Activated CD8-positive, alpha-beta T cell treated with anti-CD3 and anti-CD28 coated beads for 36 hours (primary cell): ENCODE measurements around the gene SMC1A. TPM values are rescaled to one million over a fixed set of nuclear protein-coding genes. Genes with fewer than 3 reads are reported as not detected.

Source experiments
- ATAC-seq: fragments of 200-7000 bp; cut with Tn5 transposase; one replicate; pipeline ENCODE4 v1.10.0; 2021; ENCODE audit warnings: mild to moderate bottlenecking, moderate library complexity
- CTCF ChIA-PET: fragments of 350-600 bp; sonication (Branson Sonifier 250); formaldehyde crosslinking; loops from one replicate; lab custom pipeline; 2021; ENCODE audit warnings: antibody characterized with exemption; lab: Charles Lee
- POLR2A ChIA-PET: fragments of 350-600 bp; sonication (Branson Sonifier 250); formaldehyde crosslinking; loops from one replicate; lab custom pipeline; 2021; ENCODE audit warnings: antibody characterized with exemption; lab: Charles Lee
- DNase-seq: peaks from one replicate; pipeline ENCODE4 v3.0.0-alpha.2; 2020
- H3K27ac Mint-ChIP-seq: one replicate; pipeline ENCODE4 v1.8.0; 2021; ENCODE audit warnings: mild to moderate bottlenecking, mixed read lengths
- H3K27me3 Mint-ChIP-seq: one replicate; pipeline ENCODE4 v1.8.0; 2021; ENCODE audit warnings: mixed read lengths
- H3K36me3 Mint-ChIP-seq: one replicate; pipeline ENCODE4 v1.8.0; 2021; ENCODE audit warnings: low read depth, mixed read lengths
- H3K4me1 Mint-ChIP-seq: one replicate; pipeline ENCODE4 v1.8.0; 2021; ENCODE audit warnings: low read depth, mixed read lengths
- H3K4me3 Mint-ChIP-seq: one replicate; pipeline ENCODE4 v1.8.0; 2021; ENCODE audit warnings: mild to moderate bottlenecking, moderate library complexity, mixed read lengths
- H3K9me3 Mint-ChIP-seq: one replicate; pipeline ENCODE4 v1.8.0; 2021; ENCODE audit warnings: mixed read lengths
- intact Hi-C: fragments of 100-400 bp; cut with micrococcal nuclease; formaldehyde crosslinking; loops from one replicate; pipeline ENCODE4 v1.10.0; 2022
- microRNA-seq: library from miRNA; unstranded; fragments of <30 nt; microRNA quantifications from one replicate; pipeline ENCODE4 v1.2.0, GENCODE V29; 2022; ENCODE audit warnings: borderline microRNAs expressed, borderline replicate concordance
- total RNA-seq, 2 experiments: library from RNA; stranded (reverse); gene quantifications; one replicate each; pipeline ENCODE4 v1.2.3, GENCODE V29; 2021
- TF ChIP-seq, protein P1 (sequence below): fragments of 200-600 bp; IDR thresholded peaks from one replicate; pipeline ENCODE4 v1.8.0; 2022; ENCODE audit warnings: antibody characterized with exemption, mild to moderate bottlenecking

The SMC1A gene
- total RNA-seq, 2 experiments from 2014 or later, result 151 to 154 TPM

DNA sequence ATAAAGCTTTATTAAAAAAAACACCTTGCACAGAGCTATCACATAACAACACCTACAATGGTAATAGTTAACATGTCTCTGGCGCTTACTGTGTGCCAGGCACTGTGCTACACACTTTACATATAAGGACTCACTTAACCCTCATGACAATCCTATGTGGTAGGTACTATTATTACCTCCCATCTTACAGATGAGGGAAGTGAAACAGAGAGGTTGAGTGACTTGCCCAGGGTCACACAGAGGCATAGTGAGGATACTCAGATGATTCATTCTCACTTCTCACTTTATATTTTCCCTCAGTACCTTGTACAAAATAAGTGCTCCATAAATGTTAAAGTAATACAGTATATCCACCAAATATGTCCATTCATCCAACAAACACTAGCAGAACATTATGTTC lies 97.7 kb downstream of the SMC1A start:
- no peak for ATAC-seq
- no peak overlapping the region for H3K27ac Mint-ChIP-seq
- H3K27me3 Mint-ChIP-seq, result peaks cover 30% of the 10 kb centered on the region
- TF ChIP-seq, protein P1, sequence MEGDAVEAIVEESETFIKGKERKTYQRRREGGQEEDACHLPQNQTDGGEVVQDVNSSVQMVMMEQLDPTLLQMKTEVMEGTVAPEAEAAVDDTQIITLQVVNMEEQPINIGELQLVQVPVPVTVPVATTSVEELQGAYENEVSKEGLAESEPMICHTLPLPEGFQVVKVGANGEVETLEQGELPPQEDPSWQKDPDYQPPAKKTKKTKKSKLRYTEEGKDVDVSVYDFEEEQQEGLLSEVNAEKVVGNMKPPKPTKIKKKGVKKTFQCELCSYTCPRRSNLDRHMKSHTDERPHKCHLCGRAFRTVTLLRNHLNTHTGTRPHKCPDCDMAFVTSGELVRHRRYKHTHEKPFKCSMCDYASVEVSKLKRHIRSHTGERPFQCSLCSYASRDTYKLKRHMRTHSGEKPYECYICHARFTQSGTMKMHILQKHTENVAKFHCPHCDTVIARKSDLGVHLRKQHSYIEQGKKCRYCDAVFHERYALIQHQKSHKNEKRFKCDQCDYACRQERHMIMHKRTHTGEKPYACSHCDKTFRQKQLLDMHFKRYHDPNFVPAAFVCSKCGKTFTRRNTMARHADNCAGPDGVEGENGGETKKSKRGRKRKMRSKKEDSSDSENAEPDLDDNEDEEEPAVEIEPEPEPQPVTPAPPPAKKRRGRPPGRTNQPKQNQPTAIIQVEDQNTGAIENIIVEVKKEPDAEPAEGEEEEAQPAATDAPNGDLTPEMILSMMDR, result no peak
- no peaks in the 10 kb centered on the region for H3K9me3 Mint-ChIP-seq
- intact Hi-C loops, result no loop called here
- no peak for DNase-seq
- H3K4me1 Mint-ChIP-seq, result peaks cover 8% of the 10 kb centered on the region
- no peak overlapping the region for H3K4me3 Mint-ChIP-seq
- ChIA-PET CTCF (interaction anchor here (1.6 kb wide), 1 partner anchor 12 kb away, joined by 4 read pairs; no protein-coding TSS in a partner anchor), POLR2A (no interaction called here)
- no peaks in the 10 kb centered on the region for H3K36me3 Mint-ChIP-seq

Small RNA genes within 50 kb of the gene (microRNA-seq; reads per million reads assigned to microRNA genes)
- gene MIR6857, result 1.8 reads per million

Other genes with a start within 250 kb of the SMC1A start
- gene KDM5C, start 197.4 kb downstream of the SMC1A start, total RNA-seq, result 10 to 100 TPM; 94.3 to 99.4 TPM
- gene IQSEC2, start 141.1 kb downstream of the SMC1A start, total RNA-seq, result under 1 TPM; 0.05 to 0.07 TPM
- gene RIBC1, start 219 bp upstream of the SMC1A start, total RNA-seq, result under 1 TPM; 0.63 to 0.72 TPM
- gene HSD17B10, start 11.7 kb upstream of the SMC1A start, total RNA-seq, result 10 to 100 TPM; 94.3 to 97.6 TPM